ENCODE results near the gene GNG7.
"Not testable (repeated sequence)": the region's sequence is repeated elsewhere in the genome, so short reads cannot be mapped to it uniquely, and the experiment has no call there.

Gene GNG7

DNA sequence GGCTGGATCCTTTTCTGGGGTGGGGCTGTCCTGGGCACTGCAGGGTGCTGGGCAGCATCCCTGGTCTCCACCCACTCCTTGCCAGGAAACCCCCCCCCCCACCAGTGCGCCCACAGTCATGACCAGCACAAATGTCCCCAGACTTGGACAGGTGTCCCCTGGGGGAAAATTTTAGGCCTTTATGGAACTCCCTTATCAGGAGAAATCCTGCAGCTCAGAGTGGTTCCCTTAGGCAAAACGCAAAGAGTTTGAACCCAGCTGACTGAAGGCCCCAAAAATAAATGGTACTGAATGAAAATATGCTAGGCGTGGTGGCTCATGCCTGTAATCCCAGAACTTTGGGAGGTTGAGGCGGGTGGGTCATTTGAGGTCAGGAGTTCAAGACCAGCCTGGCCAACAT, 174.8 kb downstream of the GNG7 start:
- H3K4me3 ChIP-seq (ENCODE audit: control insufficient read depth in 1 of 7, extremely low read depth in 1 of 7, insufficient read depth in 4 of 7, low read depth in 2 of 7, low read length in 6 of 7): no peak overlapping the region
- CTCF ChIA-PET: no interaction called here
- peaks cover 0 to 5% (median 0%) of the 10 kb centered on the region in 5 experiments for H3K9me3 ChIP-seq (ENCODE audit: control extremely low read depth in 1 of 5, control insufficient read depth in 4 of 5, insufficient read depth in 2 of 5, low read depth in 1 of 5, low read length in 4 of 5)
- POLR2A ChIA-PET: interaction anchor here (0.7 kb wide), 1 partner anchor 236 kb away, joined by 4 read pairs; no protein-coding TSS in a partner anchor
- no peak overlapping the region for H3K27ac ChIP-seq (ENCODE audit: insufficient read depth in 1 of 2, low read depth in 1 of 2, low read length in 2 of 2, poor library complexity in 1 of 2, severe bottlenecking in 2 of 2)
- DNase-seq: no peak
- H3K36me3 ChIP-seq (ENCODE audit: control insufficient read depth in 4 of 4, insufficient read depth in 4 of 4, low read length in 3 of 4): no peaks in the 10 kb centered on the region
- H3K4me1 ChIP-seq (ENCODE audit: control extremely low read depth in 1 of 4, control insufficient read depth in 4 of 4, insufficient read depth in 4 of 4, low read length in 3 of 4): no peaks in the 10 kb centered on the region
- 100% methylated on average over 3 of the region's 4 CpGs for WGBS (ENCODE audit: insufficient coverage)
- no peaks in the 10 kb centered on the region for H3K27me3 ChIP-seq (replicated peaks in 2 of 5; ENCODE audit: control insufficient read depth in 4 of 5, insufficient read depth in 5 of 5, low read length in 4 of 5)

DNA sequence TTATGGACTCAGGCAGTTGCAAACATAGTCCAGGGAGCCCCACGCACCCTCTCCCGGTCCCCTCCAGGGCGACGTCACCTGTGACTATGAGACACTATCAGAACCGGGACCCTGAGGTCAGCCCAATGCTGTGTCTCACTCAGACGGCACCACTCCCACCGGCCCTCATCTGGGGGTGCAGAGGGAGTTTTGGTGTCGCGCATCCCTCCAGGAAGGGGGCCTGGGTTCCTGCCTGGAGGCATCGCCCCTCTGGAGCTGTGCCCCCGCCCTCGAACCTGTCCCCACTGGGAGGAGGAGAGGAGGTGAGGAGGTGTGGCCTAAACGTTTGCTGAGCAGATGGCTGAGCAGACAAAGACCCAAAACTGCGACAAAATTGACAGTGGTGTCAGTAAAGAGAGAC, 175.3 kb downstream of the GNG7 start:
- Histone ChIP-seq H3K27ac (ENCODE audit: insufficient read depth in 1 of 2, low read depth in 1 of 2, low read length in 2 of 2, poor library complexity in 1 of 2, severe bottlenecking in 2 of 2) (no peak overlapping the region), H3K36me3 (ENCODE audit: control insufficient read depth in 4 of 4, insufficient read depth in 4 of 4, low read length in 3 of 4) (no peaks in the 10 kb centered on the region), H3K27me3 (replicated peaks in 2 of 5; ENCODE audit: control insufficient read depth in 4 of 5, insufficient read depth in 5 of 5, low read length in 4 of 5) (no peaks in the 10 kb centered on the region), H3K4me3 (ENCODE audit: control insufficient read depth in 1 of 7, extremely low read depth in 1 of 7, insufficient read depth in 4 of 7, low read depth in 2 of 7, low read length in 6 of 7) (no peak overlapping the region), H3K9me3 (ENCODE audit: control extremely low read depth in 1 of 5, control insufficient read depth in 4 of 5, insufficient read depth in 2 of 5, low read depth in 1 of 5, low read length in 4 of 5) (peaks cover 0 to under 1% (median 0%) of the 10 kb centered on the region in 5 experiments), H3K4me1 (ENCODE audit: control extremely low read depth in 1 of 4, control insufficient read depth in 4 of 4, insufficient read depth in 4 of 4, low read length in 3 of 4) (no peaks in the 10 kb centered on the region)
- POLR2A ChIA-PET: no interaction called here
- DNase-seq: no peak
- 93% methylated on average over 11 of the region's 14 CpGs for WGBS (ENCODE audit: insufficient coverage)
- CTCF ChIA-PET: no interaction called here

DNA sequence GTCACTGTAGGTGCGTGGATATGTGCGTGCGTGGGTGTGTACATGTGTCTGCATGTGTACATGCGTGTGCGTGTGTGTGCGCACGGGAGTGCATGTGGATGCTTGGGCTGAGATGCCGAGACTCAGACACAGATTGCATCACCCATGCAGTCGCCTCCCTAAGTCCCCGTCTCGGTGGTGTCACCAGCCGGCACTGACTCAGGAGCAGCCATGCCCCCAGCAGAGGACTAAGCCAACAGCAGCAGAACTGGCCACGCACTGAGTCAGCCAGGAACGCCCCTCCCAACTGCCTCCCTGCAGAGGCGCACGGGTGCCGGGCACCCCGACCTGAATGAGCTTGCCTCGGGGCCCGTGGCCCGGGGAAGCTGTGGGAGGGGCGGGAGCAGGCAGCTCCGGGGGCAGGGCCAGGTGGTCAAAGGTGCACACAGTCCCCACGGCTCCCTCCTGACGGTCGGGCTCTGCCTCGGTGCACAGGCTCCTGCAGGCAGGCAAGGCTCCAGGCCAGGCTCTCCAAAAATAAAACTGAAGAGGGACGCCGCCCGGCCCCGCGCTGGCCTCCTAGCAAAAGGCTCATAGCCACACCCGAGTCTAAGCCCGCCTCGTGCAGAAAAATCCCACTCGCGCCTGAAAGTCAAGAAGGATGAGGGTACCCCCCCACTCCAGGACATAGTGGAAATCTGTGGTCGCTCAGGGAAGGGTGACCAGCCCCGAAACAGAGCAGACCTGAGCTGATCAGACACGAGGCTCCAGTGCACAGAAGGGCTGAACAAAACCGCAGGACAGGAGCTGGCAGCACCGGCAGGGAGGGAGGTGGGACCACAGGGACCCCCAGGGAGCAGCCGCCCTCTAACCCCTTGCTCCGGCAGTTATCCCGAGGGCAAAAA, 177.4 kb downstream of the GNG7 start:
- Histone ChIP-seq H3K4me1 (ENCODE audit: control extremely low read depth in 1 of 4, control insufficient read depth in 4 of 4, insufficient read depth in 4 of 4, low read length in 3 of 4) (no peaks in the 10 kb centered on the region), H3K27ac (ENCODE audit: insufficient read depth in 1 of 2, low read depth in 1 of 2, low read length in 2 of 2, poor library complexity in 1 of 2, severe bottlenecking in 2 of 2) (no peak overlapping the region), H3K9me3 (ENCODE audit: control extremely low read depth in 1 of 5, control insufficient read depth in 4 of 5, insufficient read depth in 2 of 5, low read depth in 1 of 5, low read length in 4 of 5) (no peaks in the 10 kb centered on the region), H3K27me3 (replicated peaks in 2 of 5; ENCODE audit: control insufficient read depth in 4 of 5, insufficient read depth in 5 of 5, low read length in 4 of 5) (no peaks in the 10 kb centered on the region), H3K36me3 (ENCODE audit: control insufficient read depth in 4 of 4, insufficient read depth in 4 of 4, low read length in 3 of 4) (peaks cover 0 to 3% (median 0%) of the 10 kb centered on the region in 4 experiments), H3K4me3 (ENCODE audit: control insufficient read depth in 1 of 7, extremely low read depth in 1 of 7, insufficient read depth in 4 of 7, low read depth in 2 of 7, low read length in 6 of 7) (no peak overlapping the region)
- ChIA-PET CTCF (no interaction called here), POLR2A (no interaction called here)
- 95% methylated on average over 41 of the region's 45 CpGs for WGBS (ENCODE audit: insufficient coverage)
- DNase-seq: no peak

DNA sequence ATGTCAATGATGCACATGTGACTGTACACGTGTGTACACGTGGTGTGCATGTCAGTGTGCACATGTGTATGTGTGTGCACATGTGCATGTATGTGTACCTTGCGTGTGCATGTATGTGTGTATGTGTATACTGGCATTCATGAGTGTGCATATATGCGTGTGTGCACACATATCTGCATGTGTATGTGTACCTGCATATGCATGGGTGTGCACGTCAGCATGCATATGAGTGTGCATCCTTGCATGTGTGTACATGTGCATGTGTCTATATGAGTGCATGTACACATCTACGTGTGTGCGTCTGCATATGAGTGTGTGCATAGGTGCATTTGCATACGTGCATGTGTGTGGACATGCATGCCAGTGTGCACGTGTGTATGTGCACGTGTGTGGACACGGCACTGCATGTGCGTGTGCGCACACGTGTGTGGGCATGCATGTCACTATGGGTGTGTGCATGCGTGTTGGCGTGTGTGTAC, 178.1 kb downstream of the GNG7 start:
- no peaks in the 10 kb centered on the region for H3K4me1 ChIP-seq (ENCODE audit: control extremely low read depth in 1 of 4, control insufficient read depth in 4 of 4, insufficient read depth in 4 of 4, low read length in 3 of 4)
- H3K9me3 ChIP-seq (ENCODE audit: control extremely low read depth in 1 of 5, control insufficient read depth in 4 of 5, insufficient read depth in 2 of 5, low read depth in 1 of 5, low read length in 4 of 5): no peaks in the 10 kb centered on the region
- peaks cover 0 to 3% (median 0%) of the 10 kb centered on the region in 4 experiments for H3K36me3 ChIP-seq (ENCODE audit: control insufficient read depth in 4 of 4, insufficient read depth in 4 of 4, low read length in 3 of 4)
- WGBS (ENCODE audit: insufficient coverage): 93% methylated on average over 16 of the region's 16 CpGs
- H3K27ac ChIP-seq (ENCODE audit: insufficient read depth in 1 of 2, low read depth in 1 of 2, low read length in 2 of 2, poor library complexity in 1 of 2, severe bottlenecking in 2 of 2): no peak overlapping the region
- no peak for DNase-seq
- H3K4me3 ChIP-seq (ENCODE audit: control insufficient read depth in 1 of 7, extremely low read depth in 1 of 7, insufficient read depth in 4 of 7, low read depth in 2 of 7, low read length in 6 of 7): no peak overlapping the region
- CTCF ChIA-PET: no interaction called here
- POLR2A ChIA-PET: no interaction called here
- H3K27me3 ChIP-seq (replicated peaks in 2 of 5; ENCODE audit: control insufficient read depth in 4 of 5, insufficient read depth in 5 of 5, low read length in 4 of 5): no peaks in the 10 kb centered on the region

DNA sequence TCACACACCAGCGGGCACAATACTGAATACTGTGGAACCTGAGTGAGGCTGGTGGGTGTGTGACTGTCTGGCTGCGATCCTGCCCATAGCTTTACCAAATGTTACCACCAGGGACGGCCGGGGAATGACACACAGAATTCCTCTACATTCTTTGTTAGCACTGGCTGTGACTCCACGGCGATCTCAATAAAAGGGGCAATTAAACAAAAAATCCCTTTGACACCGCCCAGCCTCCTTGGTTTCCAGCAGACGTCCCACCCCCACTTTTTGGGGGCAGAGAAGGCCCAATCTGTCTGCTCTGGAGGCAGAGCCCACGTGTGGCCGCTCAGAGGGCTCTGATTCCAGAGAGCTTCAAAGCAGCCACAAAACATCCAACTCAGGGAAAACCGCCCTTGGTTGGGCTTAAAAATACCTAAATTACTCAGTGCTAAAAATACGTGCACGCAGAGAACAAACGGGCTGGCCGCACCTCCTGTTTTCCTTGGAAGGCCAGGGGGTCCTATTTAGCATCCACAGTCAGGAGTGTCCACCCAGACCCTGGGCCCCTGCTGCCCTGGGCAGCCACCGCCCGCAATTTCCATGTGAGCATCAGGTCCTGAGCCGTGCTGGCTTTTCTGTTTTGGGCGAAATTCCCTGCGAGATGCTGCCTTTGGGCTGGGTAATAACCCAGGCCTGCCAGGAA, 178.7 kb downstream of the GNG7 start:
- no peak overlapping the region for H3K27ac ChIP-seq (ENCODE audit: insufficient read depth in 1 of 2, low read depth in 1 of 2, low read length in 2 of 2, poor library complexity in 1 of 2, severe bottlenecking in 2 of 2)
- H3K36me3 ChIP-seq (ENCODE audit: control insufficient read depth in 4 of 4, insufficient read depth in 4 of 4, low read length in 3 of 4): peaks cover 0 to 3% (median 0%) of the 10 kb centered on the region in 4 experiments
- DNase-seq: no peak
- WGBS (ENCODE audit: insufficient coverage): 98% methylated on average over 20 of the region's 20 CpGs
- H3K4me3 ChIP-seq (ENCODE audit: control insufficient read depth in 1 of 7, extremely low read depth in 1 of 7, insufficient read depth in 4 of 7, low read depth in 2 of 7, low read length in 6 of 7): no peak overlapping the region
- no peaks in the 10 kb centered on the region for H3K9me3 ChIP-seq (ENCODE audit: control extremely low read depth in 1 of 5, control insufficient read depth in 4 of 5, insufficient read depth in 2 of 5, low read depth in 1 of 5, low read length in 4 of 5)
- ChIA-PET CTCF (no interaction called here), POLR2A (no interaction called here)
- H3K27me3 ChIP-seq (replicated peaks in 2 of 5; ENCODE audit: control insufficient read depth in 4 of 5, insufficient read depth in 5 of 5, low read length in 4 of 5): no peaks in the 10 kb centered on the region
- no peaks in the 10 kb centered on the region for H3K4me1 ChIP-seq (ENCODE audit: control extremely low read depth in 1 of 4, control insufficient read depth in 4 of 4, insufficient read depth in 4 of 4, low read length in 3 of 4)

DNA sequence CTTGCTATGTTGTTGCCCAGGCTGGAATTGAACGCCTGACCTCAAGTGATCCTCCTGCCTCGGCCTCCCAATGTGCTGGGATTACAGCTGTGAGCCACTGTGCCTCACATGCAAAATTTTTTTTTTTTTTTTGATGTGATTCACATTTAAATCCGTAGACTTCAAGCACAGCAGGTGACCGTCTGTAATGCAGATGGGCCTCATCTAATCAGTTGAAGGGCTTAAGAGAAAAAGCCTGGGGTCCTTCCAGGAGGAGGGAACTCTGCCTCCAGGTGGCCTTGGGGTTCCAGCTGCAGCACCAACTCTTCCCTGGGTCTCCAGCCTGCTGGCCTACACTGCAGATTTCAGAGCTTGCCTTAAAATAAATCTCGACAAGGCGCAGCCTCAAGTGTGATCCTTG, 183.0 kb downstream of the GNG7 start:
- no peaks in the 10 kb centered on the region for H3K4me1 ChIP-seq (ENCODE audit: control extremely low read depth in 1 of 4, control insufficient read depth in 4 of 4, insufficient read depth in 4 of 4, low read length in 3 of 4)
- POLR2A ChIA-PET: no interaction called here
- no peaks in the 10 kb centered on the region for H3K27me3 ChIP-seq (replicated peaks in 2 of 5; ENCODE audit: control insufficient read depth in 4 of 5, insufficient read depth in 5 of 5, low read length in 4 of 5)
- CTCF ChIA-PET: interaction anchor here (1.8 kb wide), 1 partner anchor 43 kb away, joined by 4 read pairs; the partner anchor contains the start of gene GADD45B
- H3K9me3 ChIP-seq (ENCODE audit: control extremely low read depth in 1 of 5, control insufficient read depth in 4 of 5, insufficient read depth in 2 of 5, low read depth in 1 of 5, low read length in 4 of 5): no peaks in the 10 kb centered on the region
- peaks cover 0 to 3% (median 0%) of the 10 kb centered on the region in 4 experiments for H3K36me3 ChIP-seq (ENCODE audit: control insufficient read depth in 4 of 4, insufficient read depth in 4 of 4, low read length in 3 of 4)
- no peak overlapping the region for H3K27ac ChIP-seq (ENCODE audit: insufficient read depth in 1 of 2, low read depth in 1 of 2, low read length in 2 of 2, poor library complexity in 1 of 2, severe bottlenecking in 2 of 2)
- WGBS (ENCODE audit: insufficient coverage): over 99% methylated on average over 6 of the region's 6 CpGs
- DNase-seq: no peak
- H3K4me3 ChIP-seq (ENCODE audit: control insufficient read depth in 1 of 7, extremely low read depth in 1 of 7, insufficient read depth in 4 of 7, low read depth in 2 of 7, low read length in 6 of 7): no peak overlapping the region

DNA sequence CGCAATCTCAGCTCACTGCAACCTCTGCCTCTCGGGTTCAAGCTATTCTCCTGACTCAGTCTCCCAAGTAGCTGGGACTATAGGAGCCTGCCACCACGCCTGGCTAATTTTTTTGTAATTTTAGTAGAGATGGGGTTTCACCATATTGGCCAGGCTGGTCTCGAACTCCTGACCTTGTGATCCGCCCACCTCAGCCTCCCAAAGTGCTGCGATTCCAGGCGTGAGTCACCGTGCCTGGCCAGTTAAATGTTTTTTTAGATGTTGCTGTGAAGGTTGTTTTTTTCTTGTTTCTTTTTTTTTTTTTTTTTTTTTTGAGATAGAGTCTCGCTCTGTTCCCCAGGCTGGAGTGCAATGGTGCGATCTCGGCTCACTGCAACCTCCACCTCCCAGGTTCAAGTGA, 183.6 kb downstream of the GNG7 start:
- POLR2A ChIA-PET; H3K4me3 ChIP-seq (ENCODE audit: control insufficient read depth in 1 of 7, extremely low read depth in 1 of 7, insufficient read depth in 4 of 7, low read depth in 2 of 7, low read length in 6 of 7); H3K4me1 ChIP-seq (ENCODE audit: control extremely low read depth in 1 of 4, control insufficient read depth in 4 of 4, insufficient read depth in 4 of 4, low read length in 3 of 4); H3K36me3 ChIP-seq (ENCODE audit: control insufficient read depth in 4 of 4, insufficient read depth in 4 of 4, low read length in 3 of 4); DNase-seq; H3K9me3 ChIP-seq (ENCODE audit: control extremely low read depth in 1 of 5, control insufficient read depth in 4 of 5, insufficient read depth in 2 of 5, low read depth in 1 of 5, low read length in 4 of 5); H3K27ac ChIP-seq (ENCODE audit: insufficient read depth in 1 of 2, low read depth in 1 of 2, low read length in 2 of 2, poor library complexity in 1 of 2, severe bottlenecking in 2 of 2); H3K27me3 ChIP-seq (replicated peaks in 2 of 5; ENCODE audit: control insufficient read depth in 4 of 5, insufficient read depth in 5 of 5, low read length in 4 of 5): not testable (repeated sequence)
- 100% methylated on average over 5 of the region's 11 CpGs for WGBS (ENCODE audit: insufficient coverage)
- CTCF ChIA-PET: interaction anchor here (0.8 to 1.8 kb wide), 2 partner anchors 11 to 43 kb away, joined by 3 to 4 read pairs; partner anchors contain the start of gene GADD45B
